HepG2 (cell line): ENCODE measurements around the gene VAMP5. TPM values are rescaled to one million over a fixed set of nuclear protein-coding genes. Genes with fewer than 3 reads are reported as not detected.
A peak's percentile ranks its signal among the peaks of the same experiment; 100 is the strongest.

ENCODE experiments used
- ARNT ChIP-seq: fragments of 450-650 bp; IDR thresholded peaks from 2 replicates; pipeline ENCODE4 v1.6.1; 2017
- ATF5 ChIP-seq: sonication (generic); formaldehyde crosslinking; IDR thresholded peaks from 2 replicates; pipeline ENCODE4 v1.4.0; 2020; ENCODE audit warnings: mild to moderate bottlenecking, low read depth, missing genetic modification reagents
- E2F2 ChIP-seq: sonication (generic); formaldehyde crosslinking; IDR thresholded peaks from 2 replicates; pipeline ENCODE4 v1.4.0; 2020; ENCODE audit warnings: missing genetic modification reagents, borderline replicate concordance
- GPN1 ChIP-seq: sonication (generic); formaldehyde crosslinking; IDR thresholded peaks from 2 replicates; pipeline ENCODE4 v1.5.1; 2020; ENCODE audit warnings: missing genetic modification reagents, borderline replicate concordance
- GTF2F1 ChIP-seq: fragments of 150-350 bp; IDR thresholded peaks from 2 replicates; pipeline ENCODE4 v1.6.1; 2014; ENCODE audit warnings: low read length
- HOXA7 ChIP-seq: sonication (generic); formaldehyde crosslinking; IDR thresholded peaks from 2 replicates; pipeline ENCODE4 v1.8.1; 2022; ENCODE audit warnings: mild to moderate bottlenecking, missing genetic modification reagents, moderate library complexity
- KAT7 ChIP-seq: IDR thresholded peaks from 2 replicates; pipeline ENCODE4 v1.6.1; 2018; ENCODE audit warnings: borderline replicate concordance, missing compliant biosample characterization
- KLF6 ChIP-seq: IDR thresholded peaks from 2 replicates; pipeline ENCODE4 v1.8.0; 2016; ENCODE audit warnings: missing biosample characterization, missing genetic modification reagents
- MTERF4 ChIP-seq: sonication (generic); formaldehyde crosslinking; IDR thresholded peaks from 2 replicates; pipeline ENCODE4 v1.8.0; 2023; ENCODE audit warnings: mild to moderate bottlenecking, missing genetic modification reagents
- NAIF1 ChIP-seq: sonication (generic); formaldehyde crosslinking; IDR thresholded peaks from 2 replicates; pipeline ENCODE4 v1.5.0; 2020; ENCODE audit warnings: mild to moderate bottlenecking, missing genetic modification reagents, borderline replicate concordance
- PRPF4 ChIP-seq: fragments of 200-400 bp; formaldehyde crosslinking; IDR thresholded peaks from 2 replicates; pipeline ENCODE4 v1.6.1; 2016; ENCODE audit warnings: low read length, low read depth; ENCODE audit not compliant: poor library complexity, severe bottlenecking
- PTBP1 ChIP-seq: fragments of 200-400 bp; formaldehyde crosslinking; IDR thresholded peaks from 2 replicates; pipeline ENCODE4 v1.6.1; 2018; ENCODE audit warnings: low read length, low read depth; ENCODE audit not compliant: poor library complexity, severe bottlenecking
- RBFOX2 ChIP-seq: fragments of 200-400 bp; formaldehyde crosslinking; IDR thresholded peaks from 2 replicates; pipeline ENCODE4 v1.6.1; 2017; ENCODE audit warnings: low read depth, mild to moderate bottlenecking, low read length
- RFX3 ChIP-seq: IDR thresholded peaks from 2 replicates; pipeline ENCODE4 v1.6.1; 2016; ENCODE audit warnings: missing biosample characterization, missing genetic modification reagents
- SALL1 ChIP-seq: sonication (generic); formaldehyde crosslinking; IDR thresholded peaks from 2 replicates; pipeline ENCODE4 v1.8.0; 2022; ENCODE audit warnings: mild to moderate bottlenecking, missing genetic modification reagents
- SNAPC5 ChIP-seq: sonication (generic); formaldehyde crosslinking; IDR thresholded peaks from 2 replicates; pipeline ENCODE4 v1.8.1; 2023; ENCODE audit warnings: mild to moderate bottlenecking, missing genetic modification reagents, borderline replicate concordance
- SP1 ChIP-seq, 2 experiments: fragments of 450-650 bp in 1 of 2; sonication (generic) in 1 of 2; formaldehyde crosslinking in 1 of 2; IDR thresholded peaks; 2 replicates each; pipeline versions ENCODE4 v1.4.0 to v1.6.1; 2016 to 2020; ENCODE audit warnings: missing genetic modification reagents in 1 of 2
- SYNCRIP ChIP-seq: fragments of 200-400 bp; formaldehyde crosslinking; IDR thresholded peaks from 2 replicates; pipeline ENCODE4 v1.6.1; 2018; ENCODE audit warnings: mild to moderate bottlenecking, low read depth, low read length; ENCODE audit not compliant: insufficient read depth
- TCF7 ChIP-seq: sonication (generic); IDR thresholded peaks from 2 replicates; pipeline ENCODE4 v1.6.1; 2016; ENCODE audit warnings: antibody characterized with exemption, low read depth
- THAP8 ChIP-seq: sonication (generic); formaldehyde crosslinking; IDR thresholded peaks from 2 replicates; pipeline ENCODE4 v1.5.1; 2020; ENCODE audit warnings: missing genetic modification reagents, mild to moderate bottlenecking, borderline replicate concordance
- ZMYM2 ChIP-seq: sonication (generic); formaldehyde crosslinking; IDR thresholded peaks from 2 replicates; pipeline ENCODE4 v1.8.0; 2022; ENCODE audit warnings: mild to moderate bottlenecking, missing genetic modification reagents
- ZNF234 ChIP-seq: sonication (generic); formaldehyde crosslinking; conservative IDR thresholded peaks from 2 replicates; pipeline ENCODE4 v1.5.1; 2020; ENCODE audit warnings: mild to moderate bottlenecking, missing genetic modification reagents
- ZNF30 ChIP-seq: sonication (generic); formaldehyde crosslinking; IDR thresholded peaks from 2 replicates; pipeline ENCODE4 v1.5.0; 2020; ENCODE audit warnings: mild to moderate bottlenecking, missing genetic modification reagents
- ZNF446 ChIP-seq: sonication (generic); formaldehyde crosslinking; IDR thresholded peaks from 2 replicates; pipeline ENCODE4 v1.5.0; 2020; ENCODE audit warnings: mild to moderate bottlenecking, missing genetic modification reagents
- ZNF501 ChIP-seq: sonication (generic); formaldehyde crosslinking; IDR thresholded peaks from 2 replicates; pipeline ENCODE4 v1.5.1; 2020; ENCODE audit warnings: mild to moderate bottlenecking, moderate library complexity, missing genetic modification reagents
- ZNF552 ChIP-seq: sonication (generic); formaldehyde crosslinking; IDR thresholded peaks from 2 replicates; pipeline ENCODE4 v1.9.0; 2022; ENCODE audit warnings: missing genetic modification reagents, mild to moderate bottlenecking, borderline replicate concordance
- ZNF563 ChIP-seq: sonication (generic); formaldehyde crosslinking; IDR thresholded peaks from 2 replicates; pipeline ENCODE4 v1.8.0; 2022; ENCODE audit warnings: mild to moderate bottlenecking, moderate library complexity, missing genetic modification reagents
- ZNF678 ChIP-seq: sonication (generic); formaldehyde crosslinking; IDR thresholded peaks from 2 replicates; pipeline ENCODE4 v1.4.0; 2020; ENCODE audit warnings: mild to moderate bottlenecking, missing genetic modification reagents
- polyA plus RNA-seq, 8 experiments: library from polyadenylated mRNA; depleted of rRNA in 3 of 8; stranded (reverse) in 7 of 8; unstranded in 1 of 8; fragments of >200 nt; fragmentation: Illumina TruSeq in 4 of 8; extraction: Trizol in 4 of 8; gene quantifications; 2 replicates each; pipeline versions ENCODE4 v1.2.1 to v1.2.3, GENCODE V29; 2011 to 2016; ENCODE audit warnings: low read depth in 4 of 8, missing spikeins in 1 of 8, mixed read lengths in 1 of 8; ENCODE audit not compliant: insufficient read depth in 1 of 8
- total RNA-seq, 5 experiments: library from RNA; depleted of rRNA; stranded (reverse); fragments of >200 nt; fragmentation: Illumina TruSeq; extraction: Trizol; gene quantifications; 2 replicates each; pipeline ENCODE4 v1.2.3, GENCODE V29; 2016; ENCODE audit warnings: low read depth in 1 of 5

Gene VAMP5
- total and polyA plus RNA-seq, 2 of the 13 experiments (the other 11 are each of a cell fraction or from before 2014, with no cell fraction given) = 7.2 to 56.7 TPM

- TF ChIP-seq E2F2 (CRISPR knock-in tag) (peak; percentile 59; the same call in 1 of the 2 replicates), GPN1 (CRISPR knock-in tag) (no peak), ARNT (no peak), ATF5 (no peak), MTERF4 (CRISPR knock-in tag) (0 out of 2 replicates have a peak, but pooled peaks have one; percentile 9), KAT7 (CRISPR knock-in tag) (peak; percentile 68; the same call in 1 of the 2 replicates), PTBP1 (peak; percentile 38), ZNF234 (no peak), KLF6 (CRISPR knock-in tag) (peak; percentile 56), SNAPC5 (CRISPR knock-in tag) (no peak), RFX3 (CRISPR knock-in tag) (no peak), SALL1 (peak; percentile 73), SP1 (IDR thresholded peaks at IDR 0.05) (no peak), SP1 (CRISPR knock-in tag; IDR thresholded peaks at IDR 0.05) (no peak), ZNF563 (CRISPR knock-in tag) (no peak), TCF7 (no peak), GTF2F1 (0 out of 2 replicates have a peak, but pooled peaks have one; percentile 39), ZNF501 (peak; percentile 96), RBFOX2 (peak; percentile 84), ZNF678 (CRISPR knock-in tag) (no peak), NAIF1 (CRISPR knock-in tag) (0 out of 2 replicates have a peak, but pooled peaks have one; percentile 61), ZNF446 (CRISPR knock-in tag) (peak; percentile 66; the same call in 1 of the 2 replicates), ZNF30 (CRISPR knock-in tag) (no peak), HOXA7 (CRISPR knock-in tag) (no peak), ZMYM2 (CRISPR knock-in tag) (no peak), PRPF4 (no peak), SYNCRIP (no peak), ZNF552 (CRISPR knock-in tag) (no peak; the same call in 1 of the 2 replicates), THAP8 (no peak; the same call in 1 of the 2 replicates)
Observed at GRCh38 chr2:85595301-85596025, 11.2 kb downstream of the VAMP5 start, which contains the start of gene RNF181 (continued).
